Natural killer cell (primary cell): ENCODE results near the gene NR2F1-AS1. TPM values are rescaled to one million over a fixed set of nuclear protein-coding genes. Genes with fewer than 3 reads are reported as not detected.

ENCODE experiments used
- ATAC-seq, 3 donors: fragments of 150-1000 bp in 2 of 3; fragments of 200-7000 bp in 1 of 3; cut with Tn5 transposase; 1 replicate in 1 of 3; 2 replicates in 2 of 3; pipeline ENCODE4 v1.10.0; 2021; ENCODE audit warnings: mild to moderate bottlenecking in 2 of 3, moderate library complexity in 2 of 3
- DNase-seq, 2 donors: peaks; one replicate each; pipeline versions ENCODE4 v3.0.0 to v3.0.0-alpha.2; 2013 to 2021; ENCODE audit warnings: mixed read lengths in 1 of 2
- H3K27ac ChIP-seq: one replicate; pipeline ENCODE4 v1.5.1; 2013; ENCODE audit warnings: mild to moderate bottlenecking, low read length
- H3K27me3 ChIP-seq: one replicate; pipeline ENCODE4 v1.6.1; 2013; ENCODE audit warnings: low read length; ENCODE audit not compliant: control insufficient read depth, insufficient read depth
- H3K36me3 ChIP-seq: one replicate; pipeline ENCODE4 v1.6.1; 2013; ENCODE audit warnings: low read length; ENCODE audit not compliant: control insufficient read depth, insufficient read depth
- H3K4me1 ChIP-seq: one replicate; pipeline ENCODE4 v1.6.1; 2013; ENCODE audit warnings: low read length; ENCODE audit not compliant: control insufficient read depth, insufficient read depth
- H3K4me3 ChIP-seq: one replicate; pipeline ENCODE4 v1.5.1; 2013; ENCODE audit warnings: low read length
- H3K9me3 ChIP-seq: one replicate; pipeline ENCODE4 v1.6.1; 2013; ENCODE audit warnings: low read length; ENCODE audit not compliant: control insufficient read depth, insufficient read depth
- H3K27ac Mint-ChIP-seq, 2 donors: one replicate each; pipeline ENCODE4 v1.8.0; 2022; ENCODE audit warnings: mild to moderate bottlenecking in 2 of 2, mixed read lengths in 2 of 2, moderate library complexity in 1 of 2
- H3K27me3 Mint-ChIP-seq, 2 donors: one replicate each; pipeline ENCODE4 v1.8.0; 2022; ENCODE audit warnings: low read depth in 2 of 2, mixed read lengths in 2 of 2
- H3K36me3 Mint-ChIP-seq: one replicate; pipeline ENCODE4 v1.8.0; 2022; ENCODE audit warnings: mixed read lengths
- H3K4me1 Mint-ChIP-seq, 2 donors: one replicate each; pipeline ENCODE4 v1.8.0; 2022; ENCODE audit warnings: mixed read lengths in 2 of 2
- H3K4me3 Mint-ChIP-seq: one replicate; pipeline ENCODE4 v1.8.0; 2022; ENCODE audit warnings: mild to moderate bottlenecking, moderate library complexity, mixed read lengths
- H3K9me3 Mint-ChIP-seq, 2 donors: one replicate each; pipeline ENCODE4 v1.8.0; 2022; ENCODE audit warnings: mixed read lengths in 2 of 2
- WGBS: methylation state at CpG from one replicate; pipeline ENCODE4 v1.1.7; 2013; ENCODE audit warnings: missing lambda C conversion rate; ENCODE audit not compliant: insufficient coverage; 5-methylcytosine and 5-hydroxymethylcytosine counted together
- intact Hi-C: fragments of 100-400 bp; cut with micrococcal nuclease; formaldehyde crosslinking; loops from one replicate; pipeline ENCODE4 v1.14.2; 2022
- total RNA-seq, 4 donors: library from RNA; stranded (reverse); fragments of 120-200 nt in 1 of 4; gene quantifications; one replicate each; pipeline versions ENCODE4 v1.2.3 to v1.2.4, GENCODE V29; 2013 to 2022
- TF ChIP-seq, protein P1 (sequence below): fragments of 200-600 bp; IDR thresholded peaks from one replicate; pipeline ENCODE4 v1.8.0; 2022; ENCODE audit warnings: antibody characterized with exemption

Gene NR2F1-AS1
- total RNA-seq, 3 donors from 2014 or later (not counting 1 experiment from before 2014, with no cell fraction given): not detected

GRCh38 chr5:93598091-93599000 is 17.3 kb upstream of the NR2F1-AS1 start:
- H3K4me1 Mint-ChIP-seq: peaks cover 0 to 24% of the 10 kb centered on the region in 2 donors
- DNase-seq (no peak), ATAC-seq (no peak)
- H3K27me3 Mint-ChIP-seq: peaks cover 37 to 43% of the 10 kb centered on the region in 2 donors
- H3K4me3 ChIP-seq: no peak overlapping the region
- H3K9me3 ChIP-seq: peaks cover 14% of the 10 kb centered on the region
- peaks cover 20% of the 10 kb centered on the region for H3K4me1 ChIP-seq
- no peaks in the 10 kb centered on the region for H3K9me3 Mint-ChIP-seq
- H3K27ac Mint-ChIP-seq: no peak overlapping the region
- TF ChIP-seq, protein P1, sequence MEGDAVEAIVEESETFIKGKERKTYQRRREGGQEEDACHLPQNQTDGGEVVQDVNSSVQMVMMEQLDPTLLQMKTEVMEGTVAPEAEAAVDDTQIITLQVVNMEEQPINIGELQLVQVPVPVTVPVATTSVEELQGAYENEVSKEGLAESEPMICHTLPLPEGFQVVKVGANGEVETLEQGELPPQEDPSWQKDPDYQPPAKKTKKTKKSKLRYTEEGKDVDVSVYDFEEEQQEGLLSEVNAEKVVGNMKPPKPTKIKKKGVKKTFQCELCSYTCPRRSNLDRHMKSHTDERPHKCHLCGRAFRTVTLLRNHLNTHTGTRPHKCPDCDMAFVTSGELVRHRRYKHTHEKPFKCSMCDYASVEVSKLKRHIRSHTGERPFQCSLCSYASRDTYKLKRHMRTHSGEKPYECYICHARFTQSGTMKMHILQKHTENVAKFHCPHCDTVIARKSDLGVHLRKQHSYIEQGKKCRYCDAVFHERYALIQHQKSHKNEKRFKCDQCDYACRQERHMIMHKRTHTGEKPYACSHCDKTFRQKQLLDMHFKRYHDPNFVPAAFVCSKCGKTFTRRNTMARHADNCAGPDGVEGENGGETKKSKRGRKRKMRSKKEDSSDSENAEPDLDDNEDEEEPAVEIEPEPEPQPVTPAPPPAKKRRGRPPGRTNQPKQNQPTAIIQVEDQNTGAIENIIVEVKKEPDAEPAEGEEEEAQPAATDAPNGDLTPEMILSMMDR: no peak
- H3K36me3 Mint-ChIP-seq: no peaks in the 10 kb centered on the region
- H3K4me3 Mint-ChIP-seq: no peak overlapping the region
- H3K27ac ChIP-seq: no peak overlapping the region
- H3K27me3 ChIP-seq: peaks cover 80% of the 10 kb centered on the region
- intact Hi-C loops: no loop called here
- 12% methylated on average over 26 of the region's 28 CpGs for WGBS
- H3K36me3 ChIP-seq: no peaks in the 10 kb centered on the region

DNA sequence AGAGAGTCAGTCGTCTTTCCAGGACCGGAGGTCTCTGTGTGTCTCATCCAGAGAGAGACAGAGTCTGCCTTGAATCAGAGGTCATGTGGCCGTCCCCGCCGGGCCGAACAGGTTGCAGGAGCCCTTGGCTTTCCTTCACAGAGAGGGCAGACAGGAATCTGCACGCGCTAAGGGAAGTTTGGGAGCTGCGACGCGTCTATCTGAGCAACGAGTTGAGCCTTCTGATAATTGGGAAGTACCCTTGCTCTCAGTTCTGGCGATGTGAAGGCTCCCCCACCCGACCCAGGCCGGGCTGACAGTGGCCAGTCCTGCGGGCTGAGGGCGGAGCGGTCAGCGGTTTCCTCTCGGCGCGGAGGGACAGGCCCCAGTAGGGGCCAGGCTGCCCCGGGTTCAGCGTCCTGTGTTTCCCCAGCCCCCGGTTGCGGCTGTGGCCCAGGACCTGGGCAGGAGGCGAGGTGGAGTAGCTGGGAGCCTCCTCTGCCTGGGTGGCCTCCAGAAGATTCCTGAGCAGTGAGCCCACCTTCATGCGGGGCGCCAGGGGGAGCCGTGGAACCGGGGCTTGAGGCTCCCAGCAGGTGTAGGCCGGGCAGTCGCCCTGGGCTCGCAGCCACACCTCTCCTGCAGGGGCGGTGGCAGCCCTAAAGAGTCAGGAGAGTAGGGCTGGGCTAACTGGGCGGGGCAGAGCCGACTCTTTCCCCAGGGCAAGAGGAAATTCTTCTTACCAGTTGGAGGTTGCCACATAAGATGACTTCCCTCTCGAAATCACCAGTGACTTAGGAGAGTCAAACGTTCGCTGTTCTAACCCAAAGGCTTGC is 15.9 kb upstream of the NR2F1-AS1 start:
- H3K4me3 ChIP-seq: no peak overlapping the region
- H3K9me3 Mint-ChIP-seq: no peaks in the 10 kb centered on the region
- no peaks in the 10 kb centered on the region for H3K36me3 Mint-ChIP-seq
- H3K4me3 Mint-ChIP-seq: no peak overlapping the region
- H3K4me1 ChIP-seq: peaks cover 20% of the 10 kb centered on the region
- no peak overlapping the region for H3K27ac ChIP-seq
- DNase-seq (no peak), ATAC-seq (no peak)
- TF ChIP-seq, protein P1: no peak
- peaks cover 42 to 48% of the 10 kb centered on the region in 2 donors for H3K27me3 Mint-ChIP-seq
- intact Hi-C loops: no loop called here
- peaks cover 0 to 24% of the 10 kb centered on the region in 2 donors for H3K4me1 Mint-ChIP-seq
- peaks cover 14% of the 10 kb centered on the region for H3K9me3 ChIP-seq
- peaks cover 73% of the 10 kb centered on the region for H3K27me3 ChIP-seq
- 6% methylated on average over 40 of the region's 40 CpGs for WGBS
- H3K36me3 ChIP-seq: no peaks in the 10 kb centered on the region
- no peak overlapping the region for H3K27ac Mint-ChIP-seq

DNA sequence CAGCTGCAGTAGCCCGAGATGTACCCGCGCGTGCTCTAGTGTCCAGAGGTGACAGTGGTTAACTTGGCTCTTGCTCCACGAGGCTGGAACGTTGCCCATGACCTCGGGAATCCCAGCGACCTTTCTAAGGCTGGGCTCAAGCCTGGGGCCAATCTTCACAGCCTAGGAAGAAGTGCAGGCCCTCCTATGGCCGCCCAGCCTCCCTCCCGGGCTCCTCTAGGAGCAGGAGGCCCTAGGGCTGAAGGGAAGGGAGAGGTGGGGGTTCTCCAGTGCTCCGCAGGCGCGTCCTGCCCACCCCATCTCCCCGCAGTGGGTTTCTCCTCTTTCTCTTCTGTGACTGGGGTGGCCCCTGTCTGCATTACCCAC is 15.3 kb upstream of the NR2F1-AS1 start:
- Histone ChIP-seq H3K36me3 (no peaks in the 10 kb centered on the region), H3K4me3 (no peak overlapping the region), H3K27ac (no peak overlapping the region), H3K4me1 (peaks cover 20% of the 10 kb centered on the region), H3K27me3 (peaks cover 75% of the 10 kb centered on the region), H3K9me3 (peaks cover 14% of the 10 kb centered on the region)
- no peak for ATAC-seq
- intact Hi-C loops: no loop called here
- no peak overlapping the region for H3K4me3 Mint-ChIP-seq
- no peaks in the 10 kb centered on the region for H3K9me3 Mint-ChIP-seq
- no peaks in the 10 kb centered on the region for H3K36me3 Mint-ChIP-seq
- H3K4me1 Mint-ChIP-seq: peaks cover 0 to 24% of the 10 kb centered on the region in 2 donors
- peaks cover 42 to 50% of the 10 kb centered on the region in 2 donors for H3K27me3 Mint-ChIP-seq
- no peak overlapping the region for H3K27ac Mint-ChIP-seq
- 10% methylated on average over 14 of the region's 14 CpGs for WGBS
- DNase-seq: no peak
- TF ChIP-seq, protein P1: no peak
